Stomach (tissue), 9 donors: ENCODE measurements around the gene PSMB1. TPM values are rescaled to one million over a fixed set of nuclear protein-coding genes. Genes with fewer than 3 reads are reported as not detected.

Experiments
- DNase-seq, 2 donors: peaks; one replicate each; pipeline versions ENCODE4 v3.0.0 to v3.0.0-alpha.2; 2013 to 2019
- H3K27ac ChIP-seq, 5 donors: fragments of 200-600 bp in 4 of 5; sonication (generic) in 4 of 5; one replicate each; pipeline ENCODE4 v1.5.1; 2013 to 2019; ENCODE audit warnings: mild to moderate bottlenecking in 1 of 5, moderate library complexity in 1 of 5
- H3K27me3 ChIP-seq, 3 donors: fragments of 200-600 bp; sonication (generic); one replicate each; pipeline ENCODE4 v1.5.1; 2017 to 2019; ENCODE audit warnings: mixed run types in 1 of 3
- H3K36me3 ChIP-seq, 4 donors: fragments of 200-600 bp; sonication (generic); 1 replicate in 3 of 4; 2 replicates in 1 of 4; pipeline ENCODE4 v1.5.1; 2016 to 2019
- H3K4me1 ChIP-seq, 4 donors: fragments of 200-600 bp; sonication (generic); one replicate each; pipeline ENCODE4 v1.5.1; 2016 to 2019
- H3K4me3 ChIP-seq, 4 donors: fragments of 200-600 bp; sonication (generic) in 3 of 4; one replicate each; pipeline ENCODE4 v1.5.1; 2016 to 2019; ENCODE audit warnings: mild to moderate bottlenecking in 1 of 4
- H3K9me3 ChIP-seq, 4 donors: fragments of 200-600 bp; sonication (generic); one replicate each; pipeline ENCODE4 v1.5.1; 2016 to 2019
- EP300 ChIP-seq: sonication (generic); formaldehyde crosslinking; IDR thresholded peaks from one replicate; pipeline ENCODE4 v1.6.1; 2017; ENCODE audit warnings: antibody characterized with exemption
- POLR2A ChIP-seq, 4 donors: fragments of 450-650 bp; IDR thresholded peaks; one replicate each; pipeline ENCODE4 v1.6.1; 2016; ENCODE audit warnings: antibody characterized with exemption in 4 of 4, control low read depth in 2 of 4, mild to moderate bottlenecking in 1 of 4, moderate library complexity in 1 of 4
- POLR2AphosphoS5 ChIP-seq, 3 donors: sonication (generic); formaldehyde crosslinking; IDR thresholded peaks; one replicate each; pipeline ENCODE4 v1.6.1; 2016; ENCODE audit warnings: antibody characterized with exemption in 3 of 3
- WGBS, 5 donors: extraction: QIAGEN DNeasy Blood & Tissue Kit in 3 of 5; methylation state at CpG; one replicate each; pipeline versions ENCODE4 v1.1.5 to v1.1.7; 2013 to 2018; 5-methylcytosine and 5-hydroxymethylcytosine counted together
- intact Hi-C: fragments of 100-400 bp; cut with DNase I; formaldehyde crosslinking; loops from one replicate; pipeline ENCODE4 v1.15.1; 2023; ENCODE audit warnings: low total_unique reads
- polyA plus RNA-seq, 3 donors: library from polyadenylated mRNA; stranded (reverse); fragments of 200-250 nt; gene quantifications; one replicate each; pipeline ENCODE4 v1.2.3, GENCODE V29; 2013
- total RNA-seq, 5 donors: library from RNA; depleted of rRNA; stranded (reverse); fragments of >200 nt; gene quantifications; one replicate each; pipeline versions ENCODE4 v1.1.0 to v1.2.3, GENCODE V29; 2014 to 2016
- TF ChIP-seq, protein P1 (sequence below), 7 experiments: fragments of 450-650 bp in 4 of 7; fragments of 200-600 bp in 3 of 7; sonication (generic) in 3 of 7; IDR thresholded peaks; one replicate each; pipeline ENCODE4 v1.5.1; 2016 to 2019; ENCODE audit warnings: antibody characterized with exemption in 7 of 7, control low read depth in 2 of 7, mild to moderate bottlenecking in 1 of 7
- donor health status: healthy with polysubstance abuse.
- donor health status: Bipolar disorder and iron deficiency.
- donor health status: healthy.

The PSMB1 gene
- total and polyA plus RNA-seq, 8 donors = 36.5 to 304 (median 217) TPM

DNA sequence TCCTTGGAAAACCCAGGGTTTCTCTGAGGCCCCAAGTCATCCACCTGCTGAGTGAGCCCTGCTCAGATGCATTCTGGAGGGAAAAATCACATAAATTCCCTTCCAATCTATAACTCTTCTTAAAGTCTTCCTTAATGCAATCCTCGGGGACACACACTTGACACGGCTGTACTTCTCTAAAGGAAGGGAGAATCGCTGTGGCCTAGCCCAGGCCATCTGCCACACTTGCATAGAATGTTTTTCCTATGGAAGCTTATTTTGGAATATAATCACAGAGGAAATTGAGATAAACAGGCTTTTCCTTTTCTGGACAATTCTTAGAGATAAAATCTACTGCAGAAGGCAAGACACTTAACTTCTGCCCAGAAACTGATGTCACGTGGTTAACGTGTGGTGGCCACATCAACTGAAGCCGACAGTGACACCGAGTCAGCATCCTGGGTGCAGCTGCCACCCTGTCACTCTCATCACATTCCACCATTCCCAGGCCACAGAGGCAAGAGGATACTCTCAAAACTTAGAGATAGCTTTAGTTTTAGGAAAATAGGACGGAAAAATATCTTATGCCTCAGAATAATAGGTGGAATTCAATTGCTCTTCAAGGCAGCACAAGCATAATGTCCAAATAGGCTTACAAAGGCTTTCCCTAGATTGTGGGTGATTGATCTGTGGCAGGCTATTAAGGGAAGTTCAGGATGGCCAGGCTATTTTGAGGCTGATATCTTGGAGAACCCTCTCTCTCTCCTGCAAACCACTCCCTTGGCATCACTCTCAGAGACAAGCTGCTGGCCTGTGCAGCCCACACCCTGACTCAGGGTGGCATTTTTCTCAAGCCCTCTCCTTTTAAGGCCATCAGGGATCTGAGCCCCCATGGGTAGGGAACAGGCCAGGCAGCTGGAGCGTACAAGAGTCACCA is 29.6 kb downstream of the PSMB1 start:
- TF ChIP-seq, protein P1, sequence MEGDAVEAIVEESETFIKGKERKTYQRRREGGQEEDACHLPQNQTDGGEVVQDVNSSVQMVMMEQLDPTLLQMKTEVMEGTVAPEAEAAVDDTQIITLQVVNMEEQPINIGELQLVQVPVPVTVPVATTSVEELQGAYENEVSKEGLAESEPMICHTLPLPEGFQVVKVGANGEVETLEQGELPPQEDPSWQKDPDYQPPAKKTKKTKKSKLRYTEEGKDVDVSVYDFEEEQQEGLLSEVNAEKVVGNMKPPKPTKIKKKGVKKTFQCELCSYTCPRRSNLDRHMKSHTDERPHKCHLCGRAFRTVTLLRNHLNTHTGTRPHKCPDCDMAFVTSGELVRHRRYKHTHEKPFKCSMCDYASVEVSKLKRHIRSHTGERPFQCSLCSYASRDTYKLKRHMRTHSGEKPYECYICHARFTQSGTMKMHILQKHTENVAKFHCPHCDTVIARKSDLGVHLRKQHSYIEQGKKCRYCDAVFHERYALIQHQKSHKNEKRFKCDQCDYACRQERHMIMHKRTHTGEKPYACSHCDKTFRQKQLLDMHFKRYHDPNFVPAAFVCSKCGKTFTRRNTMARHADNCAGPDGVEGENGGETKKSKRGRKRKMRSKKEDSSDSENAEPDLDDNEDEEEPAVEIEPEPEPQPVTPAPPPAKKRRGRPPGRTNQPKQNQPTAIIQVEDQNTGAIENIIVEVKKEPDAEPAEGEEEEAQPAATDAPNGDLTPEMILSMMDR (IDR thresholded peaks at IDR 0.05) = no peak
- TF ChIP-seq POLR2A (IDR thresholded peaks at IDR 0.05) (no peak), POLR2AphosphoS5 (IDR thresholded peaks at IDR 0.05) (no peak), EP300 (no peak)
- Histone ChIP-seq H3K4me1 (no peaks in the 10 kb centered on the region), H3K27me3 (no peaks in the 10 kb centered on the region), H3K9me3 (no peaks in the 10 kb centered on the region), H3K27ac (no peak overlapping the region), H3K4me3 (no peak overlapping the region), H3K36me3 (no peaks in the 10 kb centered on the region)
- intact Hi-C loops = loop anchor here (10.0 kb wide), 2 partner anchors 699 to 729 kb away; no protein-coding TSS in a partner anchor
- peak in 1 of 2 donors; percentile 16 for DNase-seq
- WGBS, 5 donors = 65 to 78% (median 68%) methylated on average over 9 of the region's 9 CpGs

DNA sequence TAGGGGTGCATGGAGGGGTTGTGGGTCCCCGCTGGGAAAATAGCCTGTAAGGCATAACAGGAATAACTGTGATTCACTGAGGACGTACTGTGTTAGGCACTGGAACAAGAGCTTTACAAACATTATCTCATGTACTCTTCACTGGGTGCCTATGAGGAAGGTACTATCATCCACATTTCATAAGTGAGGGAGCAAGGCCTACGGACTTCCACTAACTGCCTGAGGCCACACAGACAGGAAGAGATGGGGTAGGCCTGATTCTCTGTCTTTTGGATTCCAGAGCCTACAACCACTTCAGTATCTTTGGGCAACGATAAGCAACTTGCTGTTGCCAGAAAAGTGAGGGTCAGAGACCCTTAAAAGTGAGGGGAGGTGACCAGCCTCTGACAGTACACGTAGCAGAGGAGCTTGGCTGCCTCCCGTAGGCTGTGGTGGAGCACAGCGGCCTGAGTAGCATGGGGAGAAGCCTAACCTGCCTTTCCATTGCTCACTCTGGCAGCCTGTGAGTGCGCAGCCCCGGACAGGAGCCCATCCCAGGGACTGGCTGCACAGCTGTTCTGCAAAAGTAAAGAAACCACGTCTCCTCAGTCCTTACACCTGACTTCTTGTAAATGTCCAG is 30.4 kb downstream of the PSMB1 start:
- peak in 1 of 2 donors; percentile 32 for DNase-seq
- intact Hi-C loops = loop anchor here (10.0 kb wide), 2 partner anchors 698 to 728 kb away; no protein-coding TSS in a partner anchor
- Histone ChIP-seq H3K4me3 (no peak overlapping the region), H3K27me3 (no peaks in the 10 kb centered on the region), H3K4me1 (no peaks in the 10 kb centered on the region), H3K9me3 (no peaks in the 10 kb centered on the region), H3K27ac (no peak overlapping the region), H3K36me3 (no peaks in the 10 kb centered on the region)
- WGBS, 5 donors = 76 to 92% (median 85%) methylated on average over 10 of the region's 10 CpGs
- TF ChIP-seq POLR2AphosphoS5 (IDR thresholded peaks at IDR 0.05) (no peak), POLR2A (IDR thresholded peaks at IDR 0.05) (no peak), EP300 (no peak)
- TF ChIP-seq, protein P1 (IDR thresholded peaks at IDR 0.05) = no peak

DNA sequence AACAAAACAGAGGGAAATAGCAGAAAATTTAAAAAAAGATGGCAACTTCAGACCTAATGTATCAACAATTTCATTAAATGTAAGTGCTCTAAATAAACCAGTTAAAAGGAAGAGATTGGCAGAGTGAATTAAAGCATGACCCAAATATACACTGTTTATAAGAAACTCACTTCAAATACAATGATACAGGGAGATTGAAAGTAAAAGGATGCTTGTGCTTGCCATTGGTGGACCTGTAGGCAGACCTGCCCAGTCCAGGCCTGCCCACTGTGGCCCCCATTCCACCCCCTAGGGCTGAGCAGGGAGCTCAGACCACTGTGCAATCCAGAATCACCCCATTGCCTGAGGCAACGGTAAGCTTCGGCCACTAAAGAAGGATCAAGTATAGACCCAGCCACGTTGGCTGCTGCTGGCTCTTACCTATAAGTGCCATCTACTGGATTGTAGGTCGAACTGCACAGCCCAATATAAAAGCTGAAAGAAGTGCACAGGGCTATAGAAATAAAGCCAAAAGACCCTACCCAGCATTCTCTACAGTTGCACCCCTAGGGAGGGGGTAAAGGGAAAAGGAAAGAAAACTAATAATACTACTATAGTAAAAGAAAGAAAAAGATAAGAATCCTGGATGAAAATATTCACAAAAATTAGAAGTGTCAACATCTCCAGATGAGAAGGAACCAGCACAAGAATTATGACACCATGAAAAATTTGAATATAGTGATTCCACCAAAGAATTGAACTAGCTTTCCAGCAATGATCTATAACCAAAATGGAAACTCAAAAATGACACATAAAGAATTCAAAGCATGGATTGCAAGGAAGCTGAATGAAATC is 36.1 kb downstream of the PSMB1 start:
- no peaks in the 10 kb centered on the region for H3K36me3 ChIP-seq
- H3K9me3 ChIP-seq = peaks cover 0 to 3% (median 0%) of the 10 kb centered on the region in 4 donors
- DNase-seq = peak; percentile 52 to 71
- H3K27me3 ChIP-seq = no peaks in the 10 kb centered on the region
- H3K27ac ChIP-seq = no peak overlapping the region
- H3K4me3 ChIP-seq = no peak overlapping the region
- TF ChIP-seq POLR2A (IDR thresholded peaks at IDR 0.05) (no peak), EP300 (no peak)
- TF ChIP-seq, protein P1 (IDR thresholded peaks at IDR 0.05) = peak in 5 of 7 experiments; percentile 55 to 82 (median 67)
- WGBS, 5 donors = 0 to 5% (median 3%) methylated on average over 4 of the region's 4 CpGs
- no peaks in the 10 kb centered on the region for H3K4me1 ChIP-seq
- intact Hi-C loops = no loop called here

DNA sequence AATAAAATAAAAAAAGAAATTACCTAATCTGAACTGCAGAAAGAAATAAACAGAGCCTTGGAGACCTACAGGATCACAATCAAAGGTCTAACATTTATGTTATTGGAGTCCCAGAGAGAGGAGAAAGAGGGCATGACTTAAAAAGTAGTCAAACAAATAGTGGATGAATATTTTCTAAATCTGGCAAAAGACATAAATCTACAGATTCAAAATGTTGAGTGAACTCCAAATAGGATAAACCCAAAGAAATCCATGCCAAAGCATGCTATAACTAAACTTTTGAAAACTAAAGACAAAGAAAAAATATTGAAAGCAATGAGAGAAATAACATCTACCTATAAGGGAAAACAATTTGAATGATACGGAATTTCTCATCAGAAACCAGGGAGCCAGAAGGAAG is 38.2 kb downstream of the PSMB1 start:
- WGBS, 5 donors = 62 to 90% (median 78%) methylated on average over 1 of the region's 1 CpG
- H3K9me3 ChIP-seq = peaks cover 0 to 3% (median 0%) of the 10 kb centered on the region in 4 donors
- no peak overlapping the region for H3K4me3 ChIP-seq
- DNase-seq = no peak
- intact Hi-C loops = no loop called here
- no peaks in the 10 kb centered on the region for H3K36me3 ChIP-seq
- peaks cover 0 to 2% (median 0%) of the 10 kb centered on the region in 3 donors for H3K27me3 ChIP-seq
- TF ChIP-seq POLR2A (IDR thresholded peaks at IDR 0.05) = no peak
- TF ChIP-seq POLR2AphosphoS5 (IDR thresholded peaks at IDR 0.05) = no peak
- TF ChIP-seq EP300 = no peak
- TF ChIP-seq, protein P1 (IDR thresholded peaks at IDR 0.05) = no peak
- H3K27ac ChIP-seq = no peak overlapping the region
- no peaks in the 10 kb centered on the region for H3K4me1 ChIP-seq
